Measurements from ENCODE around the gene JMJD4. TPM values are rescaled to one million over a fixed set of nuclear protein-coding genes. Genes with fewer than 3 reads are reported as not detected.

JMJD4 gene
- total RNA-seq, 2 experiments from 2014 or later = 16.8 to 17.3 TPM

DNA sequence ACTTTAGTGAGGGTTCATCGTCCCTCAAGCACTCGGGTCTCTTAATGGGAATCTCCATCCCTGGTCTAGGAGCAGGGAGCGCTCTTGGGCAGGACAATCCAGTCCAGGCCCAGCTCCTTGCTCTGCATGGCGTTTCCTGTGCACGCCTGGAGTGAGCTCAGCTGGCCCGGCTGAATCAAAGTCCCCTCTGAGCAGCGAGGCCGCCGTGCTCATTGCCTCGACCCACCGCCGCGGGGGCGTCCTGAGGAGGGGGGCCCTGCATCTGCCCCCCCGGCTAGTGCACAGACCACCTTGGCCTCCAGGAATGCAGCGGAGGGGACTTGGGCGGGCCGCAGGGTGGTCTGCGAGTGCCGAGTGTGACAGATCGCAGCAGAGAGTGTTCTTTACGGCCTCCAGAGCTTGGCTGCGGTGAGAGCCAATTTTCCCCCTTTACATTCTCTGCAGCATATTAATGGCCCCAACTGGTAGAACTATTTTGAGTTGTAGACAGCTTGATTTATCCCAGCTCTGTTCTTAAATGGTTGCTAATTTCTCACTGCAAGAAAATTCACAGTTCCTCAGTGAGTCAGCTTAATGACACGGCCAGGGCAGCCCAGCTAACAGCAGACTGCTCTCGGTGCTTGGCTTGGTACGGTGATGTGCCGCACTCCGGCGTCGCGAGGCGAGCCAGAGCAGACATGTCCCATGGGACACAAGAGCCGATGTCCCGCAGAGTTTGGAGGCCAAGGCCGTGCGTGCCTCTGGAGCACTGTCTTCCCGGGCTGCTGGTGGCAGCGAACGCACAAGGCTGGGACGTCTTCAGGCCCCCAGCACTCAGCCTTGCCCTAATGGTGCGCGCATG lies 39.9 kb upstream of the JMJD4 start:
- ChIA-PET CTCF (interaction anchor here (0.9 to 2.7 kb wide), 3 partner anchors 9 to 13 kb away, joined by 3 to 18 read pairs (median 4); no protein-coding TSS in a partner anchor), POLR2A (interaction anchor here (1.0 kb wide), 1 partner anchor 307 kb away, joined by 3 read pairs; the partner anchor contains the start of gene ARF1)
- no peaks in the 10 kb centered on the region for H3K27me3 Mint-ChIP-seq (ENCODE audit: low read depth)
- no peak overlapping the region for H3K27ac Mint-ChIP-seq
- H3K36me3 Mint-ChIP-seq (ENCODE audit: low read depth) = peaks cover 22% of the 10 kb centered on the region
- peaks cover 33% of the 10 kb centered on the region for H3K4me1 Mint-ChIP-seq (ENCODE audit: low read depth)
- DNase-seq (no peak), ATAC-seq (no peak)
- H3K9me3 Mint-ChIP-seq (ENCODE audit: insufficient read depth) = no peaks in the 10 kb centered on the region
- no peak overlapping the region for H3K4me3 Mint-ChIP-seq

DNA sequence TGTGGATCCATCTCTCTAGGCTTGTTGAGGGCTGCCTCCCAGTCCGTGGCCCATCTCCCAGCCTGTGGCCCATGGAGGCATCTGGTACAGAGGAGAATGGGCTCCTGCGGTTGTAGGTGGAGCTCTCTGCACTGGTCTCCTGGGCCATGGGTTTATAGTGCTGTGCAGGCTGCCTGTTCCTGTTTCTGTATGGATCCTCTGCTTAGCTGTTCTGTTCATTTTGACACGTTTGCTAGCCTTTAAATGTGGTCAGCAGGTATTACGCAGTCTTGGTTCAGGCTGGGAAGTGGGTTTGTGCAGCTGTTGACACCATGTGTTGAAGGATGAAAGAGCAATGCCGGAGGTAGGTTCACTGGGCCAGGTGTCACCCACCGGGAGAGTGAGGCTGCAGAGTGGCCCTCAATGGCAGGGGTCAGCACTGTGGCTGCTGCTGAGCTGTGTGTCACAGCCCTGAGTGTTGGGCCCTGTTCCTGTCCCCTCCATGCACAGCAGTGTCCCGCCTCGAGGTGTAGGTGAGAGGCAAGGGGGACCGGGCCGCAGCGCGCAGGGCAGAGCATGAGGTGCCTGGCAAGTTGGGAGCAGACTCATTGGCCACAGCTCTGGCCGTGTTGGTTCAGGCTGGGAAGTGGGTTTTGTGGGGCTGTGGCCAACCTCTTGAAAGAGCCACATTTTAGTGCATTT lies 39.1 kb upstream of the JMJD4 start:
- DNase-seq (peak; percentile 71), ATAC-seq (peak; percentile 85)
- peaks cover 22% of the 10 kb centered on the region for H3K36me3 Mint-ChIP-seq (ENCODE audit: low read depth)
- H3K9me3 Mint-ChIP-seq (ENCODE audit: insufficient read depth) = no peaks in the 10 kb centered on the region
- no peak overlapping the region for H3K4me3 Mint-ChIP-seq
- H3K27ac Mint-ChIP-seq = peak overlapping the region; percentile 43
- CTCF ChIA-PET = interaction anchor here (0.9 to 2.7 kb wide), 5 partner anchors 9 to 16 kb away, joined by 3 to 18 read pairs (median 4); no protein-coding TSS in a partner anchor
- POLR2A ChIA-PET = interaction anchor here (1.0 kb wide), 1 partner anchor 308 kb away, joined by 3 read pairs; the partner anchor contains the start of gene ARF1
- peaks cover 33% of the 10 kb centered on the region for H3K4me1 Mint-ChIP-seq (ENCODE audit: low read depth)
- no peaks in the 10 kb centered on the region for H3K27me3 Mint-ChIP-seq (ENCODE audit: low read depth)

DNA sequence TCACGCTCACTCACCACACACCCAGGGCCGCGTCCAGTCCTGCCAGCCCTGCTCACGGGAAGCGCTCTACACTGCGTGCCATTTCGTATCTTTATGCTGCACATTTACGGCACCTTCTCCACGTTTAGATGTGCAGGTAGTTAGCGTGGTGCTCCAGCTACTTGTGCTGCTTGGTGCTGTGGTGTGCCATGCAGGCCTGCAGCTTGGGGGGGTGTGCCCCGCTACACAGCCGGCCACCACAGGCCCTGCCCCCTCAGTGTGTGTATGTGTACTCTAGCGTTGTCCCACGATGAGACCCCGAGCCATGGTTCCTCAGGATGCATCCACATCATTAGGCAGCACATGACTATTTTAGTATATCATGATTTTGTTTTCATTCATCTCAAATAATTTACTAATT lies 38.5 kb upstream of the JMJD4 start:
- Mint-ChIP-seq H3K9me3 (ENCODE audit: insufficient read depth) (no peaks in the 10 kb centered on the region), H3K27me3 (ENCODE audit: low read depth) (no peaks in the 10 kb centered on the region), H3K4me1 (ENCODE audit: low read depth) (peaks cover 33% of the 10 kb centered on the region), H3K36me3 (ENCODE audit: low read depth) (peaks cover 27% of the 10 kb centered on the region), H3K27ac (no peak overlapping the region), H3K4me3 (no peak overlapping the region)
- CTCF ChIA-PET = interaction anchor here (0.9 to 2.7 kb wide), 5 partner anchors 10 to 15 kb away, joined by 3 to 18 read pairs (median 4); no protein-coding TSS in a partner anchor
- POLR2A ChIA-PET = no interaction called here
- no peak for ATAC-seq
- no peak for DNase-seq

DNA sequence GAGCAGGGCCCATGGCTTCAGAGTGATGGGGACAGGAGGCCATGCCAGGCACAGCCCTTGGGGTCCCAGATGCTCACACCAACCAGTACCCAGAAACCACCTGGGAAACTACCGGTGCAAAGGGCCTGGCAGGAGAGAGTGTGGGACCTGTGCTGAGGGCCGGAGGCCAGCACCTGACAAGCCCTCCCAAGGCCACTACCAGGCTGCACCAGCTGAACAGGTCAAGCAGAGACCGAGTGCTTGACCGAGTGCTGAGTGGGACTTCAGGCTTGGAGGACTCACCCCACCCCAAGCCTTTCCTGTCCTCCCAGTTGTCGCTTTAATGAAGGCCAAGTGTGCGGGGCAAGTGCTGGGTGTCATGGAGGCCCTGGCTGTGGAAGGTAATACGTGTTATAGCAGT lies 36.7 kb upstream of the JMJD4 start:
- CTCF ChIA-PET = interaction anchor here (0.8 to 1.9 kb wide), 2 partner anchors 9 to 11 kb away, joined by 3 to 4 read pairs; no protein-coding TSS in a partner anchor
- no peak overlapping the region for H3K27ac Mint-ChIP-seq
- H3K27me3 Mint-ChIP-seq (ENCODE audit: low read depth) = no peaks in the 10 kb centered on the region
- POLR2A ChIA-PET = no interaction called here
- H3K36me3 Mint-ChIP-seq (ENCODE audit: low read depth) = peaks cover 45% of the 10 kb centered on the region
- DNase-seq (no peak), ATAC-seq (no peak)
- peaks cover 48% of the 10 kb centered on the region for H3K4me1 Mint-ChIP-seq (ENCODE audit: low read depth)
- no peak overlapping the region for H3K4me3 Mint-ChIP-seq
- no peaks in the 10 kb centered on the region for H3K9me3 Mint-ChIP-seq (ENCODE audit: insufficient read depth)

DNA sequence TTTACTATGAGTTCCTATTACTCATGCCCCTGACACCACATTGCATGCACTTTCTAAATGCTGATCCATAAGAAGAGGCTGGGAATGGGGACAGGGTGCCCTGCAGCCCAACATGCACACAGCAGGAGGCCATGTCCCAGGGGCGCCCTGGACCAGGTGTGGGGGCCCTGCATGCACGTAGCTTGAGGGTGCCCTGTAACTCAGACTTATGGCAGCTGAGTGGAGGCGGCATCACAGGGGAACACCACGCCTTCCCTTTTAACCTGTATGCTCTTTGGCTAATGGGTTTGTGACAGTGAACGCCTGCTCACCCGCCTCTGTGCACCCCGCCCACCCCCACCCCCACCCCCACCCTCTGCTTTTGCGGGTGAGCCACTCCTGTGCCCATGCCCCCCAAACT lies 36.2 kb upstream of the JMJD4 start:
- H3K36me3 Mint-ChIP-seq (ENCODE audit: low read depth) = peaks cover 46% of the 10 kb centered on the region
- peaks cover 52% of the 10 kb centered on the region for H3K4me1 Mint-ChIP-seq (ENCODE audit: low read depth)
- CTCF ChIA-PET = interaction anchor here (0.8 kb wide), 1 partner anchor 8 kb away, joined by 3 read pairs; no protein-coding TSS in a partner anchor
- no peaks in the 10 kb centered on the region for H3K9me3 Mint-ChIP-seq (ENCODE audit: insufficient read depth)
- POLR2A ChIA-PET = no interaction called here
- no peaks in the 10 kb centered on the region for H3K27me3 Mint-ChIP-seq (ENCODE audit: low read depth)
- no peak overlapping the region for H3K27ac Mint-ChIP-seq
- no peak overlapping the region for H3K4me3 Mint-ChIP-seq
- DNase-seq (no peak), ATAC-seq (no peak)

DNA sequence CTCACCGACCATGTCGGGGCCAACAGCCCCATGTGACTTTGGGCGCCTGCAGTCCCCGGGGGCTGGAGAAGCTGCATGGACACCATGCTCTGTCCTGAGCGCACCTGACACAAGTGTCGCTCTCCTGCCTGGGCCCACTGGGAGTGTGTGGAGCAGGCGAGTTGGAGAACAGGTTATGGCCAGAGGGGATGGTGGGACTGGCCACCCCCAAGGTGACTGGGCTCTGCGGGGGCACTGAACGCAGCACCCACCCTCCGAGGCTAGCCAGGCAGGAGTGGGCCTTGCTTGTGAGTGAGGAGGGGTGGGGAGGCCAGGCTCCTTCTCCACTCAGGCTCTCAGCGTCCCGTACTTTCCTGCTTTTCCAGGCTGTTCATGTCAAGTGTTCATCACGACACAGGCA lies 35.7 kb upstream of the JMJD4 start:
- no peaks in the 10 kb centered on the region for H3K27me3 Mint-ChIP-seq (ENCODE audit: low read depth)
- no peak overlapping the region for H3K4me3 Mint-ChIP-seq
- no peaks in the 10 kb centered on the region for H3K9me3 Mint-ChIP-seq (ENCODE audit: insufficient read depth)
- DNase-seq (no peak), ATAC-seq (no peak)
- ChIA-PET CTCF (interaction anchor here (0.8 kb wide), 1 partner anchor 8 kb away, joined by 3 read pairs; no protein-coding TSS in a partner anchor), POLR2A (no interaction called here)
- H3K27ac Mint-ChIP-seq = no peak overlapping the region
- H3K4me1 Mint-ChIP-seq (ENCODE audit: low read depth) = peaks cover 53% of the 10 kb centered on the region
- peaks cover 43% of the 10 kb centered on the region for H3K36me3 Mint-ChIP-seq (ENCODE audit: low read depth)

DNA sequence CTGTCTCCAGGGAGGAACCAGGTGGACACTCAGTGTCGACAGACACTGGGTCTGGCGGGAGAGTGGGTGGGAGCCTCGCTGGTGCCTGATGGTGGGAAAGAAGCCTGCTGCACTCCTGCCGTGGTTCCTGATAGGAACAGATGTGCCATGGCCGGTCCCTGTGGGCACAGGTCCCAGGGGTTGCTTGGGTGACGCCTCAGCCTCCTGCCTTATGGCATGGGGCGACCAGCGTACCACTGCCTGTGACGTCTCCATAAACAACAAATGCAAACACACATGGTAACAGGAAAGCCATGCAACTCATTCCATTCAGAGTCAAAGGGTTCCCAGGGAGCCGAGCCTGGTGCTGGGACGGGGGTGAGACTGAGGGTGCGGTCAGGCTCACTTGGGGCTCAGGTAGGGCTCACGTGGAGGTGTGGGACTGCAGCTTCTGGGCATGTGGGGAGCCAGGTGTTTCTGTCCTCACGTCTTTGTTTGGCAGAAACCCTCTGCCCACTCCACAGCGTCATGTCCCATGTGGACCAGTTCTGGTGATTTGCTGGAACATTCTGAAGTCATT lies 34.9 kb upstream of the JMJD4 start:
- Mint-ChIP-seq H3K4me1 (ENCODE audit: low read depth) (peaks cover 57% of the 10 kb centered on the region), H3K4me3 (no peak overlapping the region), H3K36me3 (ENCODE audit: low read depth) (peaks cover 43% of the 10 kb centered on the region), H3K27ac (no peak overlapping the region), H3K9me3 (ENCODE audit: insufficient read depth) (no peaks in the 10 kb centered on the region), H3K27me3 (ENCODE audit: low read depth) (no peaks in the 10 kb centered on the region)
- CTCF ChIA-PET = no interaction called here
- no peak for ATAC-seq
- POLR2A ChIA-PET = no interaction called here
- no peak for DNase-seq

DNA sequence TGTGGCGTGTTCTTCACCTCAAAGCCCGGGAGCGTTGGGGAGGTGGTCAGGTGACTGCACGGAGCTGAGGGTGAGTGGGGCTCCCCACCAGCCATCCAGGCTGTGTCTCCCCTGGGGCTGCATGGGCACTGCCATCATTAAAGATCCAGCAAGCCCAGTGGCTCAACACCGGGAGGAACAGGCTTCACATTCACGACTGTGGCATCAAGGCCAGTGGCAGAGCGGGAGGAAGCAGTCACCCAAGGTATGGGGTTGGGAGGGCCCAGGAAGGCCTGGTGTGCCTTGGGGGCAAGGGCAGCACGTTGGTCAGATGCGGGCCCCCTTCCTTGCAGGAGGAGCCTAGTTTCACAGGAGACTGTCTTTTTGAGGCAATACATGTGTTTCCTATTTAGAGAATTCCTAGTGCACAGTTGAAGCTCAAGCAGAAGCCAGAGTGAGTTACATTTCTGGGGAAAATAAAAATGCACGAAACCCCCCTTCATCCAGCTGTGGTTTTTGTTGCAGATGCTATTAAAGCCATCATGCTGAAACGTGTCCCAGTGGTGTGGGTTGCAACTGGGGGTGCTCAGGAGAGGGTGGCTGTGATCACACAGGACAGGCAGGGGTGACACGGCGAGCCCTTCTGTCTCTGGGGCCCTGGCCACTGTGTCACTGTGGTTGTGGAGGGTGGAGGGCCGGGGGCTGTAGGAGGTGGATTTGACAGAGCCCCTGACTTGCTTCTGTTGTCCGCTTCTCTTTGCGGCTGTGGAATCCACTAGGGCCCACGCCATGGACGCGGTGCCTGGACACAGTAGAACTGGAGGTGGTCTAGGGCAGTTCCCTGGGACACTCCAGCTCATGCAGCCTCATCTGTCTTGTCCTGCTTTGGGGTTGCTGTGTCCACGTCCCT lies 34.2 kb upstream of the JMJD4 start:
- no peak for DNase-seq
- Mint-ChIP-seq H3K36me3 (ENCODE audit: low read depth) (peaks cover 42% of the 10 kb centered on the region), H3K4me1 (ENCODE audit: low read depth) (peaks cover 57% of the 10 kb centered on the region), H3K27me3 (ENCODE audit: low read depth) (no peaks in the 10 kb centered on the region), H3K4me3 (no peak overlapping the region), H3K9me3 (ENCODE audit: insufficient read depth) (no peaks in the 10 kb centered on the region), H3K27ac (no peak overlapping the region)
- ChIA-PET POLR2A (no interaction called here), CTCF (interaction anchor here (1.6 kb wide), 1 partner anchor 185 kb away, joined by 6 read pairs; no protein-coding TSS in a partner anchor)
- no peak for ATAC-seq

DNA sequence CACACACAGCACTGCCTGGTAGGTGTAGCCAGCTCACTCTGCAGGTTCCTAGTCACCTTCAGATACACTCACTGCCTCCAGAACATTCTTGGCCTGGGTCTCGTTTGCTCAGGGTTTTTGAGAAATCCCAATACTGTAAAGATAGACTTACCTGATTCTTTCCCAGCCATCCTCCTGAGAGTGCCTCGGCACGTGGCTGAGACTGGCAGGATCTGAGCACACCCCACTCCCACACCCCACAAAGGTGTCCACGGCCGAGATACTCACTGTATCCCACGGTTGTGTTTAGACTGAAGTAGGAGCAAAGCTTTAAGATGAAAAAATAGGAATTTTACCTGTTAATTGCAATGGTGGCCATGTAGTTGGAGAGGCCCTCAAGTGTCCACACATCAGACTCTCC lies 33.5 kb upstream of the JMJD4 start:
- Mint-ChIP-seq H3K9me3 (ENCODE audit: insufficient read depth) (no peaks in the 10 kb centered on the region), H3K4me3 (no peak overlapping the region), H3K27ac (no peak overlapping the region), H3K36me3 (ENCODE audit: low read depth) (peaks cover 42% of the 10 kb centered on the region), H3K4me1 (ENCODE audit: low read depth) (peaks cover 57% of the 10 kb centered on the region), H3K27me3 (ENCODE audit: low read depth) (no peaks in the 10 kb centered on the region)
- ChIA-PET POLR2A (no interaction called here), CTCF (interaction anchor here (1.6 kb wide), 1 partner anchor 185 kb away, joined by 6 read pairs; no protein-coding TSS in a partner anchor)
- DNase-seq (no peak), ATAC-seq (no peak)

DNA sequence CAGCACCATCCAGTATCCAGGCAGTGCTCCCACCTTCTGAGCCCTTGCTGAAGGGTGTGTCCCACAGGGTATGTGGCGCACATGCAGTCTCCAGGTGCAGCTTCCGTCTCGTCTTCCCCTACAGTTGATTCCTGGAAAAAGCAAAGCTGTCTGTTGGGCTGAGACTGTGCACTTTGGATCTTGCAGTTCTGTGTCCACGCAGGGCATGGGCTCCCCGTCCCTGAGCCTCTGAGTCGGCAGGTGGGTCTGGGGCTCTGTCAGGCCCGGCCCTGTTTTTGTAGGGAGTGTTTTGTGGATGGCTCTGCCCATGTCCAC lies 33.0 kb upstream of the JMJD4 start:
- Mint-ChIP-seq H3K4me1 (ENCODE audit: low read depth) (peaks cover 57% of the 10 kb centered on the region), H3K4me3 (no peak overlapping the region), H3K9me3 (ENCODE audit: insufficient read depth) (no peaks in the 10 kb centered on the region), H3K27me3 (ENCODE audit: low read depth) (no peaks in the 10 kb centered on the region), H3K27ac (no peak overlapping the region), H3K36me3 (ENCODE audit: low read depth) (peaks cover 42% of the 10 kb centered on the region)
- ChIA-PET CTCF (interaction anchor here (1.6 kb wide), 1 partner anchor 186 kb away, joined by 6 read pairs; no protein-coding TSS in a partner anchor), POLR2A (no interaction called here)
- DNase-seq (no peak), ATAC-seq (no peak)
